Measurements from ENCODE around the gene PHLPP1. TPM values are rescaled to one million over a fixed set of nuclear protein-coding genes. Genes with fewer than 3 reads are reported as not detected.

The PHLPP1 gene
- total and polyA plus RNA-seq, 9 of the 15 experiments (the other 6 are each of a cell fraction or from before 2014, with no cell fraction given), result 0.56 to 9.0 (median 4.5) TPM

DNA sequence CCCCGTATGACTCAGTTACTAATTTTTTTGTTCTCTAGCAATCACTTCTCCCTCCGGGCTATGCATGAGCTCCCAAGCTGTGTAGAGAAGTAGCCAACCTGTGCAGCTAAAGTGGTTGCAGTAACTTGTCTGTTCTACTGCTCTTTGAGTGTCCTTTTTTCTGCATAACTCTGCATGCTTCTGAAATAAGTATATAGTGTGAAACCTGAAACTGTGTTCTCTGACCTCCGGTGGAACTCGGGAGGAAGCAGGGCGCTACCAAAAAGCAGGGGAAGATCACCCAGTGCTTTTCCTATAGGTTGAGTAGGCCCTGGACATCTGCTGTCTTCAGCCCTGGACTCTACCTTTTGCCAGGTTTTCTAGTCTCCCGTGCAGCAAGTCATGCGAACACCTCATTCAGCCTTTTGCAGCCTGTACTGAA is 47.8 kb downstream of the PHLPP1 start:
- WGBS (ENCODE audit: insufficient coverage, low coverage, missing lambda C conversion rate), result 59% methylated on average over 7 of the region's 7 CpGs
- no peak overlapping the region for H3K4me2 ChIP-seq (ENCODE audit: insufficient read depth, low read length)
- H3K9me1 ChIP-seq (ENCODE audit: control insufficient read depth, insufficient read depth, low read length), result no peaks in the 10 kb centered on the region
- no peaks in the 10 kb centered on the region for H3K4me1 ChIP-seq (replicated peaks in 1 of 2; ENCODE audit: control insufficient read depth in 2 of 2, insufficient read depth in 2 of 2, low read length in 2 of 2)
- no peaks in the 10 kb centered on the region for H3K9me3 ChIP-seq (replicated peaks; ENCODE audit: control insufficient read depth, insufficient read depth, low read depth, low read length)
- in situ Hi-C loops (cut with MboI) (no loop called here), intact Hi-C loops (cut with micrococcal nuclease) (no loop called here)
- H3K4me3 ChIP-seq, result no peak overlapping the region
- H3K9ac ChIP-seq (ENCODE audit: insufficient read depth in 1 of 2, low read depth in 2 of 2, low read length in 2 of 2), result no peak overlapping the region
- ATAC-seq (no peak), DNase-seq (ENCODE audit: extremely low read depth in 1 of 4, low spot score in 3 of 4) (no peak), FAIRE-seq (no peak)
- H2AFZ ChIP-seq (ENCODE audit: low read depth, low read length), result no peak overlapping the region
- ChIA-PET POLR2A (interaction anchor here (0.6 kb wide), 1 partner anchor 48 kb away, joined by 3 read pairs; the partner anchor contains the start of gene PHLPP1), CTCF (ENCODE audit: low intra/inter-chr PET ratio) (no interaction called here)
- no peaks in the 10 kb centered on the region for H4K20me1 ChIP-seq (replicated peaks; ENCODE audit: control insufficient read depth, insufficient read depth, low read length)
- no peaks in the 10 kb centered on the region for H3K27me3 ChIP-seq (ENCODE audit: control insufficient read depth in 2 of 2, insufficient read depth in 2 of 2, low read length in 2 of 2)
- no peak for TF ChIP-seq ZBTB8A (IDR thresholded peaks at IDR 0.05; ENCODE audit: partially characterized antibody)
- TF ChIP-seq, protein P1, sequence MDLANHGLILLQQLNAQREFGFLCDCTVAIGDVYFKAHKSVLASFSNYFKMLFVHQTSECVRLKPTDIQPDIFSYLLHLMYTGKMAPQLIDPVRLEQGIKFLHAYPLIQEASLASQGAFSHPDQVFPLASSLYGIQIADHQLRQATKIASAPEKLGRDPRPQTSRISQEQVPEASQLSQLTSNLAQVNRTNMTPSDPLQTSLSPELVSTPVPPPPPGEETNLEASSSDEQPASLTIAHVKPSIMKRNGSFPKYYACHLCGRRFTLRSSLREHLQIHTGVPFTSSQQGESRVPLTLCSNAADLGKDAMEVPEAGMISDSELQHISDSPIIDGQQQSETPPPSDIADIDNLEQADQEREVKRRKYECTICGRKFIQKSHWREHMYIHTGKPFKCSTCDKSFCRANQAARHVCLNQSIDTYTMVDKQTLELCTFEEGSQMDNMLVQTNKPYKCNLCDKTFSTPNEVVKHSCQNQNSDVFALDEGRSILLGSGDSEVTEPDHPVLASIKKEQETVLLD (IDR thresholded peaks at IDR 0.05), result no peak
- TF ChIP-seq E2F3 (CRISPR knock-in tag; IDR thresholded peaks at IDR 0.05), result no peak
- no peak for TF ChIP-seq DNMT1 (IDR thresholded peaks at IDR 0.05)
- no peak for TF ChIP-seq ZNF143 (CRISPR knock-in tag; IDR thresholded peaks at IDR 0.05)
- TF ChIP-seq DDX20 (tag; IDR thresholded peaks at IDR 0.05; ENCODE audit: low read depth), result no peak
- no peak for TF ChIP-seq ZSCAN29 (IDR thresholded peaks at IDR 0.05)
- TF ChIP-seq, protein P2, sequence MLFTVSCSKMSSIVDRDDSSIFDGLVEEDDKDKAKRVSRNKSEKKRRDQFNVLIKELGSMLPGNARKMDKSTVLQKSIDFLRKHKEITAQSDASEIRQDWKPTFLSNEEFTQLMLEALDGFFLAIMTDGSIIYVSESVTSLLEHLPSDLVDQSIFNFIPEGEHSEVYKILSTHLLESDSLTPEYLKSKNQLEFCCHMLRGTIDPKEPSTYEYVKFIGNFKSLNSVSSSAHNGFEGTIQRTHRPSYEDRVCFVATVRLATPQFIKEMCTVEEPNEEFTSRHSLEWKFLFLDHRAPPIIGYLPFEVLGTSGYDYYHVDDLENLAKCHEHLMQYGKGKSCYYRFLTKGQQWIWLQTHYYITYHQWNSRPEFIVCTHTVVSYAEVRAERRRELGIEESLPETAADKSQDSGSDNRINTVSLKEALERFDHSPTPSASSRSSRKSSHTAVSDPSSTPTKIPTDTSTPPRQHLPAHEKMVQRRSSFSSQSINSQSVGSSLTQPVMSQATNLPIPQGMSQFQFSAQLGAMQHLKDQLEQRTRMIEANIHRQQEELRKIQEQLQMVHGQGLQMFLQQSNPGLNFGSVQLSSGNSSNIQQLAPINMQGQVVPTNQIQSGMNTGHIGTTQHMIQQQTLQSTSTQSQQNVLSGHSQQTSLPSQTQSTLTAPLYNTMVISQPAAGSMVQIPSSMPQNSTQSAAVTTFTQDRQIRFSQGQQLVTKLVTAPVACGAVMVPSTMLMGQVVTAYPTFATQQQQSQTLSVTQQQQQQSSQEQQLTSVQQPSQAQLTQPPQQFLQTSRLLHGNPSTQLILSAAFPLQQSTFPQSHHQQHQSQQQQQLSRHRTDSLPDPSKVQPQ (CRISPR knock-in tag; IDR thresholded peaks at IDR 0.05; ENCODE audit: borderline replicate concordance), result no peak
- TF ChIP-seq ZNF212 (CRISPR knock-in tag; IDR thresholded peaks at IDR 0.05), result no peak
- no peak for TF ChIP-seq ZNF589 (CRISPR knock-in tag; IDR thresholded peaks at IDR 0.05; ENCODE audit: low read depth)
- TF ChIP-seq, protein P3, sequence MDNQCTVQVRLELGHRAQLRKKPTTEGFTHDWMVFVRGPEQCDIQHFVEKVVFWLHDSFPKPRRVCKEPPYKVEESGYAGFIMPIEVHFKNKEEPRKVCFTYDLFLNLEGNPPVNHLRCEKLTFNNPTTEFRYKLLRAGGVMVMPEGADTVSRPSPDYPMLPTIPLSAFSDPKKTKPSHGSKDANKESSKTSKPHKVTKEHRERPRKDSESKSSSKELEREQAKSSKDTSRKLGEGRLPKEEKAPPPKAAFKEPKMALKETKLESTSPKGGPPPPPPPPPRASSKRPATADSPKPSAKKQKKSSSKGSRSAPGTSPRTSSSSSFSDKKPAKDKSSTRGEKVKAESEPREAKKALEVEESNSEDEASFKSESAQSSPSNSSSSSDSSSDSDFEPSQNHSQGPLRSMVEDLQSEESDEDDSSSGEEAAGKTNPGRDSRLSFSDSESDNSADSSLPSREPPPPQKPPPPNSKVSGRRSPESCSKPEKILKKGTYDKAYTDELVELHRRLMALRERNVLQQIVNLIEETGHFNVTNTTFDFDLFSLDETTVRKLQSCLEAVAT (IDR thresholded peaks at IDR 0.05), result no peak
- TF ChIP-seq ARID2 (IDR thresholded peaks at IDR 0.05), result no peak
- TF ChIP-seq TAF7 (tag; IDR thresholded peaks at IDR 0.05), result no peak
- TF ChIP-seq ZNF586 (CRISPR knock-in tag; conservative IDR thresholded peaks at IDR 0.05), result no peak
- TF ChIP-seq POLR3A (IDR thresholded peaks at IDR 0.05; ENCODE audit: borderline replicate concordance, extremely low read depth, insufficient read depth, insufficient read length), result no peak
- no peak for TF ChIP-seq ZNF165 (CRISPR knock-in tag; IDR thresholded peaks at IDR 0.05; ENCODE audit: borderline replicate concordance)
- H3K27ac ChIP-seq (ENCODE audit: extremely low read depth, low read depth, low read length), result no peak overlapping the region
- H3K36me3 ChIP-seq (ENCODE audit: control insufficient read depth, insufficient read depth, low read length), result no peaks in the 10 kb centered on the region
- peaks cover 25% of the 10 kb centered on the region; the same call in 2 of the 3 replicates for H3K79me2 ChIP-seq (ENCODE audit: control insufficient read depth, insufficient read depth, low read length)
- no TSS peak for BruUV-seq (replicated peaks)
